Vagina (tissue), 2 donors: Measurements from ENCODE around the gene SCAF4.

Experiments used
- CTCF ChIP-seq, 3 experiments: fragments of 450-650 bp in 2 of 3; fragments of 200-600 bp in 1 of 3; sonication (generic) in 1 of 3; IDR thresholded peaks; one replicate each; pipeline ENCODE4 v1.5.1; 2017 to 2019; ENCODE audit warnings: antibody characterized with exemption in 3 of 3, mild to moderate bottlenecking in 2 of 3, moderate library complexity in 2 of 3
- POLR2A ChIP-seq, 2 donors: fragments of 450-650 bp; IDR thresholded peaks; one replicate each; pipeline ENCODE4 v1.6.1; 2017; ENCODE audit warnings: antibody characterized with exemption in 2 of 2, mild to moderate bottlenecking in 2 of 2, moderate library complexity in 2 of 2

- TF ChIP-seq POLR2A (IDR thresholded peaks at IDR 0.05) (no peak), CTCF (IDR thresholded peaks at IDR 0.05) (no peak)
These were observed 109.5 kb downstream of the SCAF4 start for GRCh38 chr21:31622397-31622796.
